Activated CD8-positive, alpha-beta T cell treated with anti-CD3 and anti-CD28 coated beads for 36 hours (primary cell): ENCODE data around the gene POU2F2. TPM values are rescaled to one million over a fixed set of nuclear protein-coding genes. Genes with fewer than 3 reads are reported as not detected.

Experiments used
- ATAC-seq: fragments of 200-7000 bp; cut with Tn5 transposase; one replicate; pipeline ENCODE4 v1.10.0; 2021; ENCODE audit warnings: mild to moderate bottlenecking, moderate library complexity
- CTCF ChIA-PET: fragments of 350-600 bp; sonication (Branson Sonifier 250); formaldehyde crosslinking; loops from one replicate; lab custom pipeline; 2021; ENCODE audit warnings: antibody characterized with exemption; lab: Charles Lee
- POLR2A ChIA-PET: fragments of 350-600 bp; sonication (Branson Sonifier 250); formaldehyde crosslinking; loops from one replicate; lab custom pipeline; 2021; ENCODE audit warnings: antibody characterized with exemption; lab: Charles Lee
- DNase-seq: peaks from one replicate; pipeline ENCODE4 v3.0.0-alpha.2; 2020
- H3K27ac Mint-ChIP-seq: one replicate; pipeline ENCODE4 v1.8.0; 2021; ENCODE audit warnings: mild to moderate bottlenecking, mixed read lengths
- H3K27me3 Mint-ChIP-seq: one replicate; pipeline ENCODE4 v1.8.0; 2021; ENCODE audit warnings: mixed read lengths
- H3K36me3 Mint-ChIP-seq: one replicate; pipeline ENCODE4 v1.8.0; 2021; ENCODE audit warnings: low read depth, mixed read lengths
- H3K4me1 Mint-ChIP-seq: one replicate; pipeline ENCODE4 v1.8.0; 2021; ENCODE audit warnings: low read depth, mixed read lengths
- H3K4me3 Mint-ChIP-seq: one replicate; pipeline ENCODE4 v1.8.0; 2021; ENCODE audit warnings: mild to moderate bottlenecking, moderate library complexity, mixed read lengths
- H3K9me3 Mint-ChIP-seq: one replicate; pipeline ENCODE4 v1.8.0; 2021; ENCODE audit warnings: mixed read lengths
- intact Hi-C: fragments of 100-400 bp; cut with micrococcal nuclease; formaldehyde crosslinking; loops from one replicate; pipeline ENCODE4 v1.10.0; 2022
- total RNA-seq, 2 experiments: library from RNA; stranded (reverse); gene quantifications; one replicate each; pipeline ENCODE4 v1.2.3, GENCODE V29; 2021
- TF ChIP-seq, protein P1 (sequence below): fragments of 200-600 bp; IDR thresholded peaks from one replicate; pipeline ENCODE4 v1.8.0; 2022; ENCODE audit warnings: antibody characterized with exemption, mild to moderate bottlenecking

The POU2F2 gene
- total RNA-seq, 2 experiments from 2014 or later, result 37.7 to 40.7 TPM

DNA sequence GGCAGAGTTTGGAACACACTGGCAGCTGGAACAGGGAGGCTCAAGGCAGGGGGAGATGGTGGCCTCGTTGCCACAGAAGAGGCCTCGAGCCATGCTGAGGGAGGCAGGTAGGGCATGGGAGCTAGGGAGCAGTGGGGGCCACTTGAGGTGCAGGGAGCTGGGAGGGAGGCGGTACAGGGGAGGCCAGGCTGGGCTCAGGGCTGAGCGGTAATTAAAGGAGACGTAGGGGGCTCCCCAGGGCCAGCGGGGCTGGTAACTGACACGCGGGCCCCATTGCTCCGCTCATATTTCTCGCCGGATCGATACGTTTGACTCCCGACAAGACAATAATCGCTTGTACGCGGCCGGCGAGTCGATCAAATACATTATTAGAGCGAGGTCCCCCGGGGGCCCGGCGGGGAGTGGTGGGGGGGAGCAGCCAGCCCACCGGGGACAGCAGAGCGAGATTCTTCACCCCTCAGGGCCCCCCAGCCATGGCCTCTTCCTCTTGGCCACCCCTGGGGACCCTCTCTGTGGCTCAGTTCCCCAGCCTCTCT, 2.4 kb upstream of the POU2F2 start:
- H3K27me3 Mint-ChIP-seq, result no peaks in the 10 kb centered on the region

DNA sequence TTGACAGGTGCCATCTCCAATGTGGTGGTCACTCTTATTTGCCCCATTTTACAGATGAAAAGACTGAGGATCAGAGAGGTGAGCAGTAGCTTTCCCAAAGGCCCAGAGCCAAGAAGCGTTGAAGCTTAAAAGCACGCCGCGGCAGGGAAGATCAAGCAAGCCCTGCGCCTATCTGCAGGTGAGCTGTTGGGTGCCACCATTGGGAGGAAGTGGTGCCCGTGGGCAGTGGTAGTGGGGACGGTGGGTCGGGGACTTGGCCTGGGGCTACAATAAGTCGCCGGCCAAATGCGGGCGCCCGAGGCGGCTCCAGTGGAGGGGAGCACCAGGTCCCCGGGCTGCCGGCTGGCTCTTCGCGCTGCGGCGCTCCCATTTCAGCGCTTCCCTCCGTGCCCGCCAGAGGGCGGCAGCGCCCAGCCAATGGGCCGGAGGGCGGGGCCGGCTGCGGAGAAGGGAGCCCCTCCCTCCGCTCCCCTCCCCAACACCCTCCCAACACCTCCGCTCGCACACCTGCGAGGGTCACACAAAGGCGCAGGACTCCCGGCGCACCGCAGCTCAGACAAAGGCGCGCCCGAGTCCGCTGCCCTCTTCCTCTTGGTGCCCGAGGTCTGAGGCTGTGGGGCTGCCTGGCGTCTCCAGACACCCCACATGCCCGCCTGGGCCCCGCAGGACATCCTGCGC, 744 bp upstream of the POU2F2 start:
- ATAC-seq (peak; percentile 74), DNase-seq (peak; percentile 81)
- POLR2A ChIA-PET, result interaction anchor here (0.7 to 3.1 kb wide), 8 partner anchors 10 to 114 kb away, joined by 3 to 22 read pairs (median 3); partner anchors contain the start of gene GSK3A
- Mint-ChIP-seq H3K27me3 (no peaks in the 10 kb centered on the region), H3K9me3 (no peaks in the 10 kb centered on the region), H3K36me3 (peaks cover 3% of the 10 kb centered on the region), H3K4me3 (peak overlapping the region; percentile 78), H3K4me1 (peaks cover 40% of the 10 kb centered on the region), H3K27ac (peak overlapping the region; percentile 79)
- TF ChIP-seq, protein P1, sequence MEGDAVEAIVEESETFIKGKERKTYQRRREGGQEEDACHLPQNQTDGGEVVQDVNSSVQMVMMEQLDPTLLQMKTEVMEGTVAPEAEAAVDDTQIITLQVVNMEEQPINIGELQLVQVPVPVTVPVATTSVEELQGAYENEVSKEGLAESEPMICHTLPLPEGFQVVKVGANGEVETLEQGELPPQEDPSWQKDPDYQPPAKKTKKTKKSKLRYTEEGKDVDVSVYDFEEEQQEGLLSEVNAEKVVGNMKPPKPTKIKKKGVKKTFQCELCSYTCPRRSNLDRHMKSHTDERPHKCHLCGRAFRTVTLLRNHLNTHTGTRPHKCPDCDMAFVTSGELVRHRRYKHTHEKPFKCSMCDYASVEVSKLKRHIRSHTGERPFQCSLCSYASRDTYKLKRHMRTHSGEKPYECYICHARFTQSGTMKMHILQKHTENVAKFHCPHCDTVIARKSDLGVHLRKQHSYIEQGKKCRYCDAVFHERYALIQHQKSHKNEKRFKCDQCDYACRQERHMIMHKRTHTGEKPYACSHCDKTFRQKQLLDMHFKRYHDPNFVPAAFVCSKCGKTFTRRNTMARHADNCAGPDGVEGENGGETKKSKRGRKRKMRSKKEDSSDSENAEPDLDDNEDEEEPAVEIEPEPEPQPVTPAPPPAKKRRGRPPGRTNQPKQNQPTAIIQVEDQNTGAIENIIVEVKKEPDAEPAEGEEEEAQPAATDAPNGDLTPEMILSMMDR, result peak; percentile 99
- CTCF ChIA-PET, result interaction anchor here (0.6 to 6.0 kb wide), 41 partner anchors 8 to 287 kb away, joined by 3 to 70 read pairs (median 4); partner anchors contain the start of genes DEDD2, GSK3A, PAFAH1B3 and PRR19
- intact Hi-C loops, result loop anchor here (2.0 to 10.0 kb wide), 3 partner anchors 24 to 152 kb away; no protein-coding TSS in a partner anchor

More for the DNA sequence above, 2.4 kb upstream of the POU2F2 start:
- TF ChIP-seq, protein P1, result no peak
- Mint-ChIP-seq H3K4me3 (no peak overlapping the region), H3K4me1 (peaks cover 29% of the 10 kb centered on the region), H3K27ac (no peak overlapping the region), H3K9me3 (no peaks in the 10 kb centered on the region), H3K36me3 (peaks cover 4% of the 10 kb centered on the region)
- intact Hi-C loops, result loop anchor here (10.0 kb wide), 1 partner anchor 150 kb away; no protein-coding TSS in a partner anchor
- POLR2A ChIA-PET, result no interaction called here
- ATAC-seq (no peak), DNase-seq (no peak)
- CTCF ChIA-PET, result interaction anchor here (1.1 to 6.0 kb wide), 3 partner anchors 50 to 110 kb away, joined by 3 to 70 read pairs (median 3); no protein-coding TSS in a partner anchor

DNA sequence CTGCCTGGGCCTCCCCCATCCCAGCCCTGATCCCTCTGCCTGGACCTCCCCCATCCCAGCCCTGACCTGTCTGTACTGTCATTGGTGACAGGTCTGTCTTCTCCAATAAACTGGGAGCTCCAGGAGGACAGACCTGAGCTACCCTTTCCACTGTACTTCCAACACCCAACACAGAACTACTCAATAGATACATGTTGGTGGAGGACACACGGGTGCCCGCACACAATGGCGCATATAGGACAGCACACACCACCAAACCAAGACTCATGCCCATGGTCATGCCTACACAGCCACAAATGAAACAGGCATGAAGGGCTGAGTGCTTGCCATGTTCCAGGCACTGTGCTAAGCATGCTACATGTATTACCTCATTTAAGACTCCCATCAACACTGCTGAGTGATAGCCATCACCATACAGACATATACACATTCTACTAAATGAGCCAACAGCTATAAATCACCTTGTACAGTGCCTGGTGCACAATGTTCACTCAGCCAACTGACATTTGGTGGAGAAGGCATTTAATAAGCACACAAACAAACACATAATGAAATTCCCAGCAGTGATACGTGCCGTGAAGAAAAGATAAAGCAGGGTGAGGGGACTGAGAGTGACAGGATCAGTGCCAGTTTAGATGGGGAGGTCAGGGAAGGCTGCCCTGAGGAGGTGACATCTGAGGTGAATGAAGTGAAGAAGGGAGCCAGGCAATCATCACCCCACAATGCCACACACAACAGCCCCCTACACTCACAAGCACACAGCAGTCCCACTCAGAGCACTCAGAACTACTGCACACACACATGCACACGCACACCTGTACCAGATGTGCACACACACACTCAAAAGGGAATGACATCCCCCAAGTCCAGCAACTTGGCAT, 857 bp downstream of the POU2F2 start:
- Mint-ChIP-seq H3K4me3 (peak overlapping the region; percentile 78), H3K36me3 (peaks cover 6% of the 10 kb centered on the region)
- POLR2A ChIA-PET, result interaction anchor here (1.0 to 3.1 kb wide), 4 partner anchors 9 to 124 kb away, joined by 3 to 22 read pairs (median 4); partner anchors contain the start of gene GSK3A

DNA sequence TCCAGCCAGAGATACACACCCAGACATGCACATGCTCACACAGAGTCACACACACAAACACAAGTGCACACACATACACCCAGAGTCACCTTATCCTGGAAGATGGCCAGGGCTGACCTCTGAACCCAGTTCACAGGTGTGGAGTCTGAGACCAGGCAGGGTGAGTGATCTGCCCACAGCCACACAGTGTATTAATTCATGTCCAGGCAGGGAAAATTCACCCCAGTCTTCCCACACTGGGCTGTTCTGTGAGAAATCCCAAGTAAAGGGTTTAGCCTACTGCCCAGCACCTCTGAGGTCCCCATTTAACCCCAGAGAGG, 2.0 kb downstream of the POU2F2 start:
- H3K9me3 Mint-ChIP-seq, result no peaks in the 10 kb centered on the region
- peaks cover 55% of the 10 kb centered on the region for H3K4me1 Mint-ChIP-seq
- TF ChIP-seq, protein P1, result no peak
- H3K27ac Mint-ChIP-seq, result peak overlapping the region; percentile 74
- no peak for ATAC-seq
- POLR2A ChIA-PET, result no interaction called here
- DNase-seq, result no peak
- H3K36me3 Mint-ChIP-seq, result peaks cover 6% of the 10 kb centered on the region
- H3K4me3 Mint-ChIP-seq, result peak overlapping the region; percentile 78
- CTCF ChIA-PET, result no interaction called here
- intact Hi-C loops, result loop anchor here (10.0 kb wide), 1 partner anchor 155 kb away; no protein-coding TSS in a partner anchor
- no peaks in the 10 kb centered on the region for H3K27me3 Mint-ChIP-seq

More for the DNA sequence above, 857 bp downstream of the POU2F2 start:
- Mint-ChIP-seq H3K27me3 (no peaks in the 10 kb centered on the region), H3K9me3 (no peaks in the 10 kb centered on the region), H3K27ac (peak overlapping the region; percentile 79), H3K4me1 (peaks cover 52% of the 10 kb centered on the region)
- intact Hi-C loops, result loop anchor here (2.0 to 10.0 kb wide), 3 partner anchors 23 to 153 kb away; no protein-coding TSS in a partner anchor
- DNase-seq (no peak), ATAC-seq (no peak)
- CTCF ChIA-PET, result interaction anchor here (1.4 to 2.8 kb wide), 5 partner anchors 10 to 166 kb away, joined by 4 to 47 read pairs (median 20); no protein-coding TSS in a partner anchor
- TF ChIP-seq, protein P1, result no peak
